RPMI7951 (cell line): ENCODE measurements around the gene ZRANB1. TPM values are rescaled to one million over a fixed set of nuclear protein-coding genes. Genes with fewer than 3 reads are reported as not detected.

Experiments used
- DNase-seq: peaks from one replicate; pipeline ENCODE4 v3.0.0-alpha.2; 2012; ENCODE audit warnings: low read depth
- total RNA-seq: library from RNA; depleted of rRNA; stranded (reverse); fragments of >200 nt; shearing (Covaris generic); gene quantifications from 2 replicates; pipeline ENCODE4 v1.2.3, GENCODE V29; 2014; rRNA removed

Gene ZRANB1
- total RNA-seq, 1 experiment from 2014 or later: 12.4 TPM

DNA sequence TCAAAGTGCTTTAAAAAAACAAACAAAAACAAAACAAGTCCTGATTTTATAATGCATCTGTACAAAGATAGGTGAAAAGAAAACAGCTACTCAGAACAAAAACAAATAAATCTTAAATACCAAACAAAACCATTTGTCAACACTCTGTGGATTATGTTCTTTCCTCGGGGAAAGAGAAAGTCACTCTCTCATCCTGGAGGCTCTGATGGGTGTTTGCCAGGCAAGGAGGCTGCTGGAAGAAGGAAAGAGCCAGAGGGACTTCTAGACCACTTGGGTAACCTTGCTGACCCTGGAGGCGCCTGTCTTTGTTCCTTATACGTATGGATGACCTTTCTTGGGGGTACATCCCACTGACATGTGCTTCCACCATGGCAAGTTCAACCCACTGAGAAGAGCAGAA is 92.8 kb downstream of the ZRANB1 start:
- DNase-seq: peak; percentile 17

DNA sequence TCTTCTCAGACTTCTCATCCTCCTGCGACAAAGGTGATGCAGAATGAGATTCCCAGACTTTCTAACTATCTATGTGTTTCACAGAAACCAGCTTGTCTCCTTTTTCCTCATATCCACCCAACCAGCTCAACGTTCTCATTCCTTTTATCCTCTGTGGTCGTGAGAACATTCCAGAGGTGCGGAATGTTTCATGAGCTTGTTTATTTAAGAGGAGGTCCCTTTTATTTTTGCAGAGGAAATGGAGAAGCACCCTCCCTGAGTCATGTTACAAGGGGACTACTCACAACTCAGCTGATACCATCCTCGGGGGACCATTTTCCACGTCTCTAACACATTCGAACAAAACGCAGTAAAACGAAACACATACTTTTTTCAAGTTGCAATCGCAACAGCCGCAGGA is 93.2 kb downstream of the ZRANB1 start:
- peak; percentile 89 for DNase-seq

DNA sequence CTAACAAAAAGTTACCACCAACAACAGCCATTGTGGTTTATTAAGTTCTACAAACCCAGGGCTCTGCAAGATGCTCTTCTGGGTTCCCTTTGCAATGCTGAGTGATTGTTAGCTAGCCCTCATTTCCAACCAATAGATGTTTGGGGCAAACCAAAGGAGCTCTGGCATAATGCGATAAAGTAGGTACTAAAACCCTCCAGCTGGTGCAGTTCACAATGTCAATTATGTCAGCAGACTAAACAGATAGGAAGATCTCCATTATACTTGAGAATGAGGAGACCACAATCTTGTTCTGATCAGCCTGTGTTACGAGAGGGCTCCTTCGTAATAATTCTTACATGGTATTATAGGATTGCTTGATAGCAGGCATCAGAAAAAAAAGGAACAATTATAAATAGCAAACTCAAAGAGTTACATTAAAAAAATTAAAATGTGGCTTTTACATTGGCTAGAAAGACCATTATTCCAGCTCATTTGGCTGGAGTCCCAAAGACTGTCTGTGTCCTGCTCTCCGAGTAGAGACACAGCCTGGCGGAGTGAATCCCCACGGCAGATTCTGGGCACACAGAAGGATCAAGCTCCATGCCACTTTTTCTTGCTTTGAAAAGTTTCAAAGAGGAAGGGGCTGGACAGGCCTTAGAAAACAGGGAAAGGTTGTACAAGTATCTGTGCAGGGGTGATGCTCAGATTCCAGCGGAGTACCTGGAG is 93.8 kb downstream of the ZRANB1 start:
- no peak for DNase-seq

DNA sequence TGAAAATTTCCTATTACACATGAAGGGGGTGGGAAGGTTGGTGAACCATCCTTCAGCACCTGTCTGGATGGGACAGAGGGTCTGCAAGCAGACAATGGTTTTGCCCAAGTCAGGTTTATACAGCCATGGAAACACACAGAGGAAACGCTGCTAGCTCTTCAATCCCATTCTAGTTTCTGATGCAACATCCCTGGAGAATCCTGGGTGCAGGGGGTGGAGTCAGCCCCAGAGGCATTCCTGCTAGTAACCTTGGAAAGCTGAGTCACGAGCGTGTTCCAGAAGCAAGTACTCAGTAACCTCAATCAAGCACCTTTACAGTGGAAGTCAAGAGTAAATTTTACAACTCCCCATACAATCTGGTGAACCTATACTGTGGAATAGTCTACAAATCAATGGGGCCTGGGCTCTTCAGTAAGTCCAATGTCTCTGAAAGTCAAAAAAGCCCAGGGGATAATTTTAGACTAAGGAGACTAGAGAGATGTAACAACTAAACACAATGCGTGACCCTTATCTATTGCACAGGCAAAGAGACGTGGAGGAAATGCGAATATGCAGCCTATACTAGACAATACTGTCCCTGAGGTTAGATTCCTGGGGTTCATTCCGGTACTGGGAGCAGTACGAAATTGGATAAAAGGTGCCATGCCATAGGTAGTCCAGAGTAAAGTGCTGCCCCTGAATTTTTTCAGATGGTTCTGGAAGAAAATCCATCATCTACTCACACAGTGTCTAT is 95.4 kb downstream of the ZRANB1 start:
- peak; percentile 80 for DNase-seq

Other genes starting within 250 kb of the ZRANB1 start
- 6.7 and 7.3 TPM in 2 replicates for gene FAM53B, start 197.7 kb upstream of the ZRANB1 start, total RNA-seq
- 24.1 and 31.1 TPM in 2 replicates for gene EEF1AKMT2, start 150.2 kb upstream of the ZRANB1 start, total RNA-seq
- 11.2 and 13.3 TPM in 2 replicates for gene ABRAXAS2, start 140.3 kb upstream of the ZRANB1 start, total RNA-seq
- gene CTBP2, start 218.4 kb downstream of the ZRANB1 start, total RNA-seq: 45.4 and 48.1 TPM in 2 replicates